OCI-LY7 (cell line): ENCODE measurements around the gene SNPH. TPM values are rescaled to one million over a fixed set of nuclear protein-coding genes. Genes with fewer than 3 reads are reported as not detected.

ENCODE experiments used
- BruUV-seq: library from RNA; stranded (reverse); fragments of 400-500 nt; replicated peaks from 2 replicates; lab custom pipeline; 2021; lab: Mats Ljungman, UMichigan
- CTCF ChIA-PET: fragments of 300-600 bp; sonication (Branson Sonifier 250); formaldehyde crosslinking; loops from one replicate; lab custom pipeline; 2022; ENCODE audit warnings: antibody characterized with exemption; ENCODE audit not compliant: unreplicated experiment; lab: Charles Lee
- POLR2A ChIA-PET: fragments of 300-600 bp; sonication (Branson Sonifier 250); formaldehyde crosslinking; loops from one replicate; lab custom pipeline; 2022; ENCODE audit warnings: antibody characterized with exemption; lab: Charles Lee
- DNase-seq: peaks from one replicate; pipeline ENCODE4 v3.0.0-alpha.2; 2015; ENCODE audit warnings: low spot score
- H2AFZ ChIP-seq: fragments of 200-600 bp; sonication (generic), shearing (Covaris generic); 2 replicates; pipeline ENCODE4 v1.6.1; 2014; ENCODE audit warnings: mild to moderate bottlenecking, antibody characterized with exemption, low read length, moderate library complexity
- H3K27ac ChIP-seq: fragments of 200-600 bp; sonication (generic); 2 replicates; pipeline ENCODE4 v1.5.1; 2014; ENCODE audit warnings: mixed run types, low read depth, mild to moderate bottlenecking, moderate library complexity, low read length, inconsistent platforms; ENCODE audit not compliant: poor library complexity, severe bottlenecking
- H3K36me3 ChIP-seq: fragments of 200-600 bp; sonication (generic); 2 replicates; pipeline ENCODE4 v1.6.1; 2014; ENCODE audit warnings: mild to moderate bottlenecking, antibody characterized with exemption, low read length, moderate library complexity, mixed read lengths; ENCODE audit not compliant: insufficient read depth
- H3K4me1 ChIP-seq: fragments of 200-600 bp; sonication (generic); 2 replicates; pipeline ENCODE4 v1.5.1; 2014; ENCODE audit warnings: mild to moderate bottlenecking, low read length; ENCODE audit not compliant: insufficient read depth, poor library complexity, severe bottlenecking
- H3K4me2 ChIP-seq: fragments of 200-600 bp; sonication (generic); 2 replicates; pipeline ENCODE4 v1.6.1; 2014; ENCODE audit warnings: mild to moderate bottlenecking, low read length
- H3K4me3 ChIP-seq: fragments of 200-600 bp; sonication (generic); 2 replicates; pipeline ENCODE4 v1.5.1; 2014; ENCODE audit warnings: mild to moderate bottlenecking, low read depth, low read length; ENCODE audit not compliant: poor library complexity, severe bottlenecking
- H3K79me2 ChIP-seq: fragments of 200-600 bp; sonication (generic); 2 replicates; pipeline ENCODE4 v1.6.1; 2016; ENCODE audit warnings: low read depth, mild to moderate bottlenecking, low read length, moderate library complexity, mixed read lengths; ENCODE audit not compliant: insufficient read depth
- H3K9me2 ChIP-seq: fragments of 200-600 bp; sonication (generic); 2 replicates; pipeline ENCODE4 v1.6.1; 2016; ENCODE audit warnings: mild to moderate bottlenecking, low read length, mixed read lengths; ENCODE audit not compliant: insufficient read depth
- H3K9me3 ChIP-seq: fragments of 200-600 bp; sonication (generic); 2 replicates; pipeline ENCODE4 v1.6.1; 2014; ENCODE audit warnings: mild to moderate bottlenecking, mixed run types, low read length, mixed read lengths
- H4K20me1 ChIP-seq: fragments of 200-600 bp; sonication (generic); 2 replicates; pipeline ENCODE4 v1.6.1; 2014; ENCODE audit warnings: mild to moderate bottlenecking, antibody characterized with exemption, low read length, moderate library complexity, mixed read lengths; ENCODE audit not compliant: insufficient read depth
- EZH2phosphoT487 ChIP-seq: fragments of 200-600 bp; sonication (generic); IDR thresholded peaks from 2 replicates; pipeline ENCODE4 v1.6.1; 2018; ENCODE audit warnings: low read depth, borderline replicate concordance, mild to moderate bottlenecking, mixed run types, antibody characterized with exemption, low read length, moderate library complexity, mixed read lengths
- intact Hi-C: fragments of 100-400 bp; cut with micrococcal nuclease; formaldehyde crosslinking; loops from one replicate; pipeline ENCODE4 v1.10.0; 2022; ENCODE audit not compliant: unreplicated experiment
- total RNA-seq, 2 experiments: library from RNA; depleted of rRNA in 1 of 2; stranded (reverse); fragments of >200 nt in 1 of 2; shearing (Covaris generic) in 1 of 2; gene quantifications; 2 replicates each; pipeline ENCODE4 v1.2.3, GENCODE V29; 2014 to 2022
- TF ChIP-seq, protein P1 (sequence below): fragments of 200-600 bp; sonication (generic); conservative IDR thresholded peaks from 2 replicates; pipeline ENCODE4 v1.5.1; 2014; ENCODE audit warnings: mild to moderate bottlenecking, antibody characterized with exemption, low read length, moderate library complexity, mixed read lengths

SNPH gene
- total RNA-seq, 2 experiments from 2014 or later, result not detected

DNA sequence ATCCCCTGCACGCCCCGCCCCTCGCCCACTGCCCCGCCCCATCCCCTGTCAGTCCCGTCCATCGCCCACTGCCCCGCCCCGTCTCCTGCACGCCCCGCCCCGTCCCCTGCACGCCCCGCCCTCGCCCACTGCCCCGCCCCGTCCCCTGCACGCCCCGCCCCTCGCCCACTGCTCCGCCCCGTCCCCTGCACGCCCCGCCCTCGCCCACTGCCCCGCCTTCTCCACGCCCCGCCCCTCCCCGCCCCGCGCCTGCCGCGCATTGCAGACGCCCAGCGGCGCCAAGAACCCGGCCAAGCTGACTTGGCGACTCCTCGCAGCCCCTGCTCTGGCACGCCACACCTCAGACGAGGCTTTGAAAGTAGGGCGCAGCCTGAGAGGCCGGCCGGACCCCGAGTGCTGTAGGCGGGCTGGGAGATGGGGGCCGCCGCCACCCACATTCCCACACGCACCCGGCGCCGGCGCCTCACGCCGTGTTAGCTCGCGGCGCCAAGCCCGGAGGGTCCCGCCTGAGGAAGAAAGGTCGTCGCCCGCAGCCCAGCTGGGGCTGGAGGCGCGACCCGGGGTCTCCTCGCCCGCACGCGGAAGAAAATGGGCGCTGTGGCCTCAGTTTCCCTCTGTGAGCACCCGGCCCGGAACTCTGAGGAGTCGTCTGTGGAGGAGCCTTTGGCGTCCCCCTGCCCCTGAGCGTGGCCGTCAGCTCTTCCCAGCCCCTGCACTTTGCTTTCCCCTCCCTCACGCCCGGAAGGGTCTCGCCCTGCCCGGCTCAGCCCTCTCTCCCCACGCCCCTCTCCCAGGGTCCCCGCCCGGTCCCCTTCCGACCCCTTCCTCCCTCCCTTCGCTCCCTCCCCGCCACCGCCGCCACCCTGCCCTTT, 40.1 kb upstream of the SNPH start, which contains the start of gene RAD21L1:
Gene RAD21L1, plus strand, starts transcription at position 262 of the 872 bp plus-strand sequence. CDS start 2,410 bp downstream, outside the sequence.
- Histone ChIP-seq H3K27ac (no peak within 1 kb of the TSS), H3K4me3 (peak within 1 kb of the TSS; percentile 43), H3K79me2 (no peaks in the 10 kb centered on the region), H3K4me2 (peak within 1 kb of the TSS; percentile 32), H3K36me3 (no peaks in the 10 kb centered on the region), H3K9me2 (no peaks in the 10 kb centered on the region), H2AFZ (no peak within 1 kb of the TSS), H4K20me1 (no peaks in the 10 kb centered on the region), H3K4me1 (no peaks in the 10 kb centered on the region), H3K9me3 (no peaks in the 10 kb centered on the region)
- no TSS peak for BruUV-seq
- CTCF ChIA-PET, result no interaction called here
- POLR2A ChIA-PET, result interaction anchor here (0.6 kb wide), 1 partner anchor 214 kb away, joined by 3 read pairs; no protein-coding TSS in a partner anchor
- TF ChIP-seq, protein P1, sequence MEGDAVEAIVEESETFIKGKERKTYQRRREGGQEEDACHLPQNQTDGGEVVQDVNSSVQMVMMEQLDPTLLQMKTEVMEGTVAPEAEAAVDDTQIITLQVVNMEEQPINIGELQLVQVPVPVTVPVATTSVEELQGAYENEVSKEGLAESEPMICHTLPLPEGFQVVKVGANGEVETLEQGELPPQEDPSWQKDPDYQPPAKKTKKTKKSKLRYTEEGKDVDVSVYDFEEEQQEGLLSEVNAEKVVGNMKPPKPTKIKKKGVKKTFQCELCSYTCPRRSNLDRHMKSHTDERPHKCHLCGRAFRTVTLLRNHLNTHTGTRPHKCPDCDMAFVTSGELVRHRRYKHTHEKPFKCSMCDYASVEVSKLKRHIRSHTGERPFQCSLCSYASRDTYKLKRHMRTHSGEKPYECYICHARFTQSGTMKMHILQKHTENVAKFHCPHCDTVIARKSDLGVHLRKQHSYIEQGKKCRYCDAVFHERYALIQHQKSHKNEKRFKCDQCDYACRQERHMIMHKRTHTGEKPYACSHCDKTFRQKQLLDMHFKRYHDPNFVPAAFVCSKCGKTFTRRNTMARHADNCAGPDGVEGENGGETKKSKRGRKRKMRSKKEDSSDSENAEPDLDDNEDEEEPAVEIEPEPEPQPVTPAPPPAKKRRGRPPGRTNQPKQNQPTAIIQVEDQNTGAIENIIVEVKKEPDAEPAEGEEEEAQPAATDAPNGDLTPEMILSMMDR, result no peak
- TF ChIP-seq EZH2phosphoT487, result no peak
- DNase-seq, result peak; percentile 24
- intact Hi-C loops, result loop anchor here (10.0 kb wide), 1 partner anchor 249 kb away; no protein-coding TSS in a partner anchor

DNA sequence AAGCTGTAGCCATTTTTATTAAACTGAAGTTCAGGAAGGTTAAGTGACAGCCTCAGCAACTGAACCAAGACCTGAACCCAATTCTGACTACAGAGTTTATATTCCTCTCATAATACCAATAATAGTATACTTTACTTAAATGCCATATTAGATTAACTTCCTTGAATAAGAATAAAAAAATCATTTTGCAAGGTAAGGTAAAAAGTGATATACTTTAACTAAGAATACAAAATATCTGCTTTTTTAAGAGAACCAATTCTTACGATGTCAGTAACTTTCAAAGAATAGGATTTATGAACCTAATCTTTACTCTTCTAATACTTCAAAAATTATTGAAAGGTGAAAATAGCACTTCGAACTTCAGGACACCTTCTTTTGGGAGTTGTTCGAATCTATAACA, 36.6 kb upstream of the SNPH start:
- no TSS peak for BruUV-seq
- H3K9me3 ChIP-seq, result no peaks in the 10 kb centered on the region
- H3K79me2 ChIP-seq, result no peaks in the 10 kb centered on the region
- POLR2A ChIA-PET, result no interaction called here
- H3K27ac ChIP-seq, result no peak overlapping the region
- CTCF ChIA-PET, result no interaction called here
- TF ChIP-seq EZH2phosphoT487, result no peak
- TF ChIP-seq, protein P1, result no peak
- no peaks in the 10 kb centered on the region for H3K4me1 ChIP-seq
- H4K20me1 ChIP-seq, result no peaks in the 10 kb centered on the region
- H3K4me2 ChIP-seq, result no peak overlapping the region
- H3K4me3 ChIP-seq, result no peak overlapping the region
- H2AFZ ChIP-seq, result no peak overlapping the region
- H3K9me2 ChIP-seq, result no peaks in the 10 kb centered on the region
- no peaks in the 10 kb centered on the region for H3K36me3 ChIP-seq
- no peak for DNase-seq
- intact Hi-C loops, result loop anchor here (10.0 kb wide), 1 partner anchor 245 kb away; no protein-coding TSS in a partner anchor
